Measurements from ENCODE around the gene FAM20A.

Gene FAM20A

GRCh38 chr17:68542698-68543463 lies 58.3 kb downstream of the FAM20A start:
- no peak overlapping the region for H3K4me3 Mint-ChIP-seq
- H3K27me3 Mint-ChIP-seq (ENCODE audit: low read depth) = no peaks in the 10 kb centered on the region
- no peak for TF ChIP-seq CTCF (IDR thresholded peaks at IDR 0.05; ENCODE audit: unreplicated experiment in 3 of 3)
- no peak overlapping the region for H3K27ac Mint-ChIP-seq
- H3K36me3 Mint-ChIP-seq (ENCODE audit: low read depth) = peaks cover 36% of the 10 kb centered on the region
- peaks cover 8% of the 10 kb centered on the region for H3K9me3 Mint-ChIP-seq
- no peaks in the 10 kb centered on the region for H3K4me1 Mint-ChIP-seq

GRCh38 chr17:68541816-68542215 lies 59.4 kb downstream of the FAM20A start:
- no peak overlapping the region for H3K27ac Mint-ChIP-seq
- H3K27me3 Mint-ChIP-seq (ENCODE audit: low read depth) = no peaks in the 10 kb centered on the region
- no peak for TF ChIP-seq CTCF (IDR thresholded peaks at IDR 0.05; ENCODE audit: unreplicated experiment in 3 of 3)
- no peaks in the 10 kb centered on the region for H3K4me1 Mint-ChIP-seq
- peaks cover 1% of the 10 kb centered on the region for H3K9me3 Mint-ChIP-seq
- no peak overlapping the region for H3K4me3 Mint-ChIP-seq
- peaks cover 42% of the 10 kb centered on the region for H3K36me3 Mint-ChIP-seq (ENCODE audit: low read depth)

GRCh38 chr17:68540981-68541380 lies 60.2 kb downstream of the FAM20A start:
- TF ChIP-seq CTCF (IDR thresholded peaks at IDR 0.05; ENCODE audit: unreplicated experiment in 3 of 3) = no peak
- Mint-ChIP-seq H3K9me3 (no peaks in the 10 kb centered on the region), H3K27me3 (ENCODE audit: low read depth) (no peaks in the 10 kb centered on the region), H3K36me3 (ENCODE audit: low read depth) (peaks cover 49% of the 10 kb centered on the region), H3K4me1 (no peaks in the 10 kb centered on the region), H3K27ac (no peak overlapping the region), H3K4me3 (no peak overlapping the region)

GRCh38 chr17:68539548-68540467 lies 61.4 kb downstream of the FAM20A start:
- H3K36me3 Mint-ChIP-seq (ENCODE audit: low read depth) = peaks cover 59% of the 10 kb centered on the region

GRCh38 chr17:68535922-68536321 lies 65.2 kb downstream of the FAM20A start:
- Mint-ChIP-seq H3K9me3 (no peaks in the 10 kb centered on the region), H3K4me1 (no peaks in the 10 kb centered on the region), H3K4me3 (no peak overlapping the region), H3K36me3 (ENCODE audit: low read depth) (peaks cover 81% of the 10 kb centered on the region), H3K27ac (no peak overlapping the region), H3K27me3 (ENCODE audit: low read depth) (no peaks in the 10 kb centered on the region)
- no peak for TF ChIP-seq CTCF (IDR thresholded peaks at IDR 0.05; ENCODE audit: unreplicated experiment in 3 of 3)

More at GRCh38 chr17:68539548-68540467, 61.4 kb downstream of the FAM20A start:
- TF ChIP-seq CTCF (IDR thresholded peaks at IDR 0.05; ENCODE audit: unreplicated experiment in 3 of 3) = peak; percentile 13 to 25 (median 19)
- H3K4me1 Mint-ChIP-seq = no peaks in the 10 kb centered on the region
- H3K27me3 Mint-ChIP-seq (ENCODE audit: low read depth) = no peaks in the 10 kb centered on the region
- peak overlapping the region in 2 of 3 experiments; percentile 41 to 65 for H3K27ac Mint-ChIP-seq
- no peak overlapping the region for H3K4me3 Mint-ChIP-seq
- H3K9me3 Mint-ChIP-seq = no peaks in the 10 kb centered on the region

Data from nephron (organoid).